ENCODE measurements around the gene RASSF3.

DNA sequence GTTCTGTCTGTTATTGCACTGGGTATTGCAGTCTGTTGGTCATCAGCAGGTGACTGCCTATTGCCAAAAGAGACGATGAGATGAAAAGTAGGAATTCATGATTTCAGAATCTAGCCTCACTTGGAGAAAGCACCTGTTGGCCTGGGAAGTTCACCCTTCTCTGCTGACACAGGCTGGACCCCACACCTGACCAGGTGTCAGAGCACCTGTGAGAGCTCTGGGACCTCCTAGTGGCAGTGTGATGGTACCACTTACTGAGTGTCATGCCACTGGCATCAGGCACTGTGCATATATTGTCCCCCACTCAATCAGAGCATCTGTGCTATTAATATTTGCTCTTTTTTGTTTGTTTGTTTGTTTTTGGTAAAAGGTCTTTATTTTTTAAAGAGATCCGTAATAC is 68.0 kb downstream of the RASSF3 start:
- no peak for TF ChIP-seq POLR2A (IDR thresholded peaks at IDR 0.05)
- TF ChIP-seq CTCF (IDR thresholded peaks at IDR 0.05 in 4 of 5, conservative IDR thresholded peaks at IDR 0.05 in 1 of 5): no peak
